Colonic mucosa (tissue), 4 donors: Measurements from ENCODE around the gene UBAP1. TPM values are rescaled to one million over a fixed set of nuclear protein-coding genes. Genes with fewer than 3 reads are reported as not detected.
"Not testable (repeated sequence)": the region's sequence is repeated elsewhere in the genome, so short reads cannot be mapped to it uniquely, and the experiment has no call there.

ENCODE experiments used
- DNase-seq: peaks from one replicate; pipeline ENCODE4 v3.0.0-alpha.2; 2020
- H3K27ac ChIP-seq: fragments of 200-600 bp; one replicate; pipeline ENCODE4 v1.8.0; 2021
- H3K27me3 ChIP-seq: fragments of 200-600 bp; one replicate; pipeline ENCODE4 v1.8.0; 2021
- H3K36me3 ChIP-seq: fragments of 200-600 bp; one replicate; pipeline ENCODE4 v1.8.0; 2021
- H3K4me1 ChIP-seq: fragments of 200-600 bp; one replicate; pipeline ENCODE4 v1.8.0; 2021; ENCODE audit warnings: mild to moderate bottlenecking
- H3K4me3 ChIP-seq: fragments of 200-600 bp; one replicate; pipeline ENCODE4 v1.8.0; 2021
- H3K9ac ChIP-seq, 2 donors: one replicate each; pipeline ENCODE4 v1.7.0; 2013; ENCODE audit warnings: control low read depth in 2 of 2, low read depth in 2 of 2, low read length in 2 of 2
- H3K9me3 ChIP-seq: fragments of 200-600 bp; one replicate; pipeline ENCODE4 v1.8.0; 2021
- CTCF ChIP-seq: fragments of 200-600 bp; IDR thresholded peaks from one replicate; pipeline ENCODE4 v1.8.0; 2022; ENCODE audit warnings: antibody characterized with exemption, mild to moderate bottlenecking
- intact Hi-C: fragments of 100-400 bp; cut with DNase I; formaldehyde crosslinking; loops from one replicate; pipeline ENCODE4 v1.14.1; 2022
- total RNA-seq, 2 donors: library from RNA; stranded (reverse); fragmentation: NEBNext Ultra II Directional in 1 of 2; extraction: Animal tissue kit (Norgen Biotek cat#: 25700) in 1 of 2; gene quantifications; one replicate each; pipeline ENCODE4 v1.2.1, GENCODE V29; 2021
- donor health status: healthy.
- donor health status: DM: no; HTN: no; CAD: no.
- donor health status: DM: no; HTN: no; CAD: no.

UBAP1 gene
- total RNA-seq, 2 donors from 2014 or later: 32.9 to 45.4 TPM

- TF ChIP-seq CTCF: no peak
- Histone ChIP-seq H3K27me3 (no peaks in the 10 kb centered on the region), H3K4me3 (no peak overlapping the region), H3K9me3 (no peaks in the 10 kb centered on the region), H3K9ac (no peak overlapping the region), H3K36me3 (no peaks in the 10 kb centered on the region), H3K27ac (no peak overlapping the region), H3K4me1 (no peaks in the 10 kb centered on the region)
- no peak for DNase-seq
- intact Hi-C loops: no loop called here
Measured at GRCh38 chr9:34232201-34232600, 53.4 kb downstream of the UBAP1 start.

GRCh38 chr9:34233672-34234071, 54.8 kb downstream of the UBAP1 start:
- H3K27me3 ChIP-seq: no peaks in the 10 kb centered on the region
- no peak for DNase-seq
- no peak overlapping the region for H3K9ac ChIP-seq
- H3K4me1 ChIP-seq: no peaks in the 10 kb centered on the region
- H3K9me3 ChIP-seq: no peaks in the 10 kb centered on the region
- intact Hi-C loops: no loop called here
- no peaks in the 10 kb centered on the region for H3K36me3 ChIP-seq
- H3K27ac ChIP-seq: no peak overlapping the region
- no peak overlapping the region for H3K4me3 ChIP-seq
- TF ChIP-seq CTCF: no peak

DNA sequence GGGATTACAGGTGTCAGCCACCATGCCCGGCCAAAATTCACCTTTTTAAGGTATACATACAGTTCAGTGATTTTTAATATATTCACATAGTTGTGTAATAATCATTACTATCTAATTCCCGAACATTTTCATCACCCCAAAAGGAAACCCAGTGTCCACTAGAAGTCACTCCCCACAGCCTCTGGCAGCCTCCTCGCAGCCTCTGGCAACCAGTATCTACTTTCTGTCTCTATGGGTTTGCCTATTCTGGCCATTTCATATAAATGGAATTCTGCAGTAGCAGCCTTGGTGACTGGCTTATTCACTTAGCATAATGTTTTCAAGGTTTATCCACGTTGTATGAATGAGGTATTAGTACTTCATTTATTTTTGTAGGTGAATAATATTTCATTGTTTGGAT, 59.0 kb downstream of the UBAP1 start:
- no peak for DNase-seq
- Histone ChIP-seq H3K4me3 (no peak overlapping the region), H3K9ac (no peak overlapping the region), H3K27me3 (no peaks in the 10 kb centered on the region), H3K4me1 (no peaks in the 10 kb centered on the region), H3K9me3 (no peaks in the 10 kb centered on the region), H3K36me3 (no peaks in the 10 kb centered on the region), H3K27ac (no peak overlapping the region)
- intact Hi-C loops: no loop called here
- no peak for TF ChIP-seq CTCF

- H3K4me3 ChIP-seq: no peak overlapping the region
- no peaks in the 10 kb centered on the region for H3K36me3 ChIP-seq
- no peak overlapping the region for H3K9ac ChIP-seq
- no peak overlapping the region for H3K27ac ChIP-seq
- TF ChIP-seq CTCF: no peak
- no peak for DNase-seq
- intact Hi-C loops: no loop called here
- no peaks in the 10 kb centered on the region for H3K9me3 ChIP-seq
- no peaks in the 10 kb centered on the region for H3K27me3 ChIP-seq
- no peaks in the 10 kb centered on the region for H3K4me1 ChIP-seq
Measured at GRCh38 chr9:34240006-34240405, 61.2 kb downstream of the UBAP1 start.

GRCh38 chr9:34242830-34243229, 64.0 kb downstream of the UBAP1 start:
- no peaks in the 10 kb centered on the region for H3K27me3 ChIP-seq
- H3K27ac ChIP-seq: no peak overlapping the region
- H3K4me3 ChIP-seq: no peak overlapping the region
- H3K9me3 ChIP-seq: no peaks in the 10 kb centered on the region
- no peaks in the 10 kb centered on the region for H3K4me1 ChIP-seq
- no peaks in the 10 kb centered on the region for H3K36me3 ChIP-seq
- DNase-seq: no peak
- intact Hi-C loops: no loop called here
- H3K9ac ChIP-seq: no peak overlapping the region
- TF ChIP-seq CTCF: no peak

DNA sequence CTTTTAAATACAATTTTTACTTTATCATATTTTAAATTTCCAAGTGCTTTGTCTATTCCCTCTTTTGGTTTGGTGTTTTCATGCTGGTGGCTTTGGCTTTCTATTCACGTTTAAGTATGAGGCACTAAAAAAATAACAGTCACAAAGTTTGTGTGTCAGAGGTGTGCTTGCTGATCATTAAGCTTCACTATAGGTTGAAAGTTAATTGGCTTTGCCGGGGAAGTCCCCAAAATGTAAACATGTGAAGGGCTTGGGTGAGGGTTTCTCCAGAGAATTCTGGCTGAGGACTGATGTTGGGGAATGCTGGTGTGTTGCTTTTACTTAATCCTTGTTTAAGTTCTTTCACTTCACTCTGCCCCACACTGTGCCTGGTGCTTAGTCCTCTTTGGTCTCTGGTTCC, 66.4 kb downstream of the UBAP1 start:
- H3K9me3 ChIP-seq, H3K27ac ChIP-seq, H3K36me3 ChIP-seq, H3K9ac ChIP-seq, DNase-seq, H3K4me1 ChIP-seq, H3K4me3 ChIP-seq, H3K27me3 ChIP-seq, intact Hi-C loops: not testable (repeated sequence)
